Neural progenitor cell (in vitro differentiated cells): ENCODE results near the gene NFASC. TPM values are rescaled to one million over a fixed set of nuclear protein-coding genes. Genes with fewer than 3 reads are reported as not detected.

ENCODE experiments used
- DNase-seq: peaks from one replicate; pipeline ENCODE4 v3.0.0-alpha.2; 2016; ENCODE audit warnings: low spot score
- H2AFZ ChIP-seq: fragments of 200-600 bp; sonication (generic); replicated peaks from 2 replicates; pipeline ENCODE4 v1.6.1; 2016; ENCODE audit warnings: antibody characterized with exemption
- H3F3A ChIP-seq: fragments of 200-600 bp; sonication (generic); 2 replicates; pipeline ENCODE4 v1.6.1; 2016; ENCODE audit warnings: antibody characterized with exemption, low read depth
- H3K27ac ChIP-seq: fragments of 200-600 bp; sonication (generic); 2 replicates; pipeline ENCODE4 v1.5.1; 2016; ENCODE audit warnings: mild to moderate bottlenecking
- H3K27me3 ChIP-seq: fragments of 200-600 bp; sonication (generic); 2 replicates; pipeline ENCODE4 v1.6.1; 2016; ENCODE audit warnings: mild to moderate bottlenecking, moderate library complexity
- H3K36me3 ChIP-seq: fragments of 200-600 bp; sonication (generic); 2 replicates; pipeline ENCODE4 v1.5.1; 2016
- H3K4me1 ChIP-seq: fragments of 200-600 bp; sonication (generic); 2 replicates; pipeline ENCODE4 v1.6.1; 2016; ENCODE audit warnings: mixed run types
- H3K4me2 ChIP-seq: fragments of 200-600 bp; sonication (generic); 2 replicates; pipeline ENCODE4 v1.6.1; 2016
- H3K4me3 ChIP-seq: fragments of 200-600 bp; sonication (generic); 2 replicates; pipeline ENCODE4 v1.5.1; 2016
- H3K79me2 ChIP-seq: fragments of 200-600 bp; sonication (generic); 2 replicates; pipeline ENCODE4 v1.6.1; 2016; ENCODE audit warnings: low read depth
- H3K9ac ChIP-seq: fragments of 200-600 bp; sonication (generic); 2 replicates; pipeline ENCODE4 v1.6.1; 2016
- H3K9me3 ChIP-seq: fragments of 200-600 bp; sonication (generic); 2 replicates; pipeline ENCODE4 v1.5.1; 2016; ENCODE audit warnings: low read depth
- H4K20me1 ChIP-seq: fragments of 200-600 bp; sonication (generic); 2 replicates; pipeline ENCODE4 v1.6.1; 2016; ENCODE audit warnings: low read depth
- H3K27ac Mint-ChIP-seq: 3 replicates; pipeline ENCODE4 v1.8.0; 2021; ENCODE audit warnings: mixed read lengths
- H3K27me3 Mint-ChIP-seq: 2 replicates; pipeline ENCODE4 v1.8.0; 2022; ENCODE audit warnings: low read depth, mild to moderate bottlenecking, inconsistent platforms, moderate library complexity, mixed read lengths; ENCODE audit not compliant: insufficient read depth
- H3K36me3 Mint-ChIP-seq: 3 replicates; pipeline ENCODE4 v1.8.0; 2021; ENCODE audit warnings: mixed read lengths
- H3K4me1 Mint-ChIP-seq: 3 replicates; pipeline ENCODE4 v1.8.0; 2021; ENCODE audit warnings: mixed read lengths
- H3K4me3 Mint-ChIP-seq: 3 replicates; pipeline ENCODE4 v1.8.0; 2021; ENCODE audit warnings: mild to moderate bottlenecking, moderate library complexity, mixed read lengths
- H3K9me3 Mint-ChIP-seq: 3 replicates; pipeline ENCODE4 v1.8.0; 2020; ENCODE audit warnings: mixed read lengths
- EZH2 ChIP-seq: fragments of 200-600 bp; sonication (generic); IDR thresholded peaks from 2 replicates; pipeline ENCODE4 v1.6.1; 2017; ENCODE audit warnings: antibody characterized with exemption, mild to moderate bottlenecking, moderate library complexity
- EZH2phosphoT487 ChIP-seq: fragments of 200-600 bp; sonication (generic); IDR thresholded peaks from 2 replicates; pipeline ENCODE4 v1.6.1; 2017; ENCODE audit warnings: antibody characterized with exemption
- total RNA-seq: library from RNA; depleted of rRNA; stranded (reverse); fragments of >200 nt; gene quantifications from 2 replicates; pipeline ENCODE4 v1.2.3, GENCODE V29; 2015; ENCODE audit warnings: low replicate concordance
- TF ChIP-seq, protein P1 (sequence below): fragments of 200-600 bp; sonication (generic); IDR thresholded peaks from 2 replicates; pipeline ENCODE4 v1.5.1; 2017; ENCODE audit warnings: antibody characterized with exemption, mild to moderate bottlenecking

Gene NFASC
- total RNA-seq, 1 donor from 2014 or later, result 2.5 TPM

GRCh38 chr1:204950353-204951001 is 79.8 kb downstream of the NFASC start:
- H3K27me3 ChIP-seq, result no peaks in the 10 kb centered on the region
- H3K4me2 ChIP-seq, result no peak overlapping the region
- no peak for TF ChIP-seq EZH2phosphoT487
- TF ChIP-seq, protein P1, sequence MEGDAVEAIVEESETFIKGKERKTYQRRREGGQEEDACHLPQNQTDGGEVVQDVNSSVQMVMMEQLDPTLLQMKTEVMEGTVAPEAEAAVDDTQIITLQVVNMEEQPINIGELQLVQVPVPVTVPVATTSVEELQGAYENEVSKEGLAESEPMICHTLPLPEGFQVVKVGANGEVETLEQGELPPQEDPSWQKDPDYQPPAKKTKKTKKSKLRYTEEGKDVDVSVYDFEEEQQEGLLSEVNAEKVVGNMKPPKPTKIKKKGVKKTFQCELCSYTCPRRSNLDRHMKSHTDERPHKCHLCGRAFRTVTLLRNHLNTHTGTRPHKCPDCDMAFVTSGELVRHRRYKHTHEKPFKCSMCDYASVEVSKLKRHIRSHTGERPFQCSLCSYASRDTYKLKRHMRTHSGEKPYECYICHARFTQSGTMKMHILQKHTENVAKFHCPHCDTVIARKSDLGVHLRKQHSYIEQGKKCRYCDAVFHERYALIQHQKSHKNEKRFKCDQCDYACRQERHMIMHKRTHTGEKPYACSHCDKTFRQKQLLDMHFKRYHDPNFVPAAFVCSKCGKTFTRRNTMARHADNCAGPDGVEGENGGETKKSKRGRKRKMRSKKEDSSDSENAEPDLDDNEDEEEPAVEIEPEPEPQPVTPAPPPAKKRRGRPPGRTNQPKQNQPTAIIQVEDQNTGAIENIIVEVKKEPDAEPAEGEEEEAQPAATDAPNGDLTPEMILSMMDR, result no peak
- TF ChIP-seq EZH2, result no peak
- no peak overlapping the region for H3K4me3 Mint-ChIP-seq
- no peaks in the 10 kb centered on the region for H3K36me3 Mint-ChIP-seq
- peak overlapping the region; percentile 7 for H3K27ac Mint-ChIP-seq
- no peaks in the 10 kb centered on the region for H3K36me3 ChIP-seq
- no peak overlapping the region for H2AFZ ChIP-seq
- H3K4me1 ChIP-seq, result peaks cover 18% of the 10 kb centered on the region
- H3K9ac ChIP-seq, result no peak overlapping the region
- no peak overlapping the region for H3K27ac ChIP-seq
- no peaks in the 10 kb centered on the region for H4K20me1 ChIP-seq
- H3F3A ChIP-seq, result no peaks in the 10 kb centered on the region
- H3K4me3 ChIP-seq, result no peak overlapping the region
- H3K4me1 Mint-ChIP-seq, result peaks cover 31% of the 10 kb centered on the region
- DNase-seq, result peak; percentile 23
- no peaks in the 10 kb centered on the region for H3K9me3 Mint-ChIP-seq
- no peaks in the 10 kb centered on the region for H3K79me2 ChIP-seq
- peaks cover 6% of the 10 kb centered on the region for H3K27me3 Mint-ChIP-seq
- H3K9me3 ChIP-seq, result no peaks in the 10 kb centered on the region

DNA sequence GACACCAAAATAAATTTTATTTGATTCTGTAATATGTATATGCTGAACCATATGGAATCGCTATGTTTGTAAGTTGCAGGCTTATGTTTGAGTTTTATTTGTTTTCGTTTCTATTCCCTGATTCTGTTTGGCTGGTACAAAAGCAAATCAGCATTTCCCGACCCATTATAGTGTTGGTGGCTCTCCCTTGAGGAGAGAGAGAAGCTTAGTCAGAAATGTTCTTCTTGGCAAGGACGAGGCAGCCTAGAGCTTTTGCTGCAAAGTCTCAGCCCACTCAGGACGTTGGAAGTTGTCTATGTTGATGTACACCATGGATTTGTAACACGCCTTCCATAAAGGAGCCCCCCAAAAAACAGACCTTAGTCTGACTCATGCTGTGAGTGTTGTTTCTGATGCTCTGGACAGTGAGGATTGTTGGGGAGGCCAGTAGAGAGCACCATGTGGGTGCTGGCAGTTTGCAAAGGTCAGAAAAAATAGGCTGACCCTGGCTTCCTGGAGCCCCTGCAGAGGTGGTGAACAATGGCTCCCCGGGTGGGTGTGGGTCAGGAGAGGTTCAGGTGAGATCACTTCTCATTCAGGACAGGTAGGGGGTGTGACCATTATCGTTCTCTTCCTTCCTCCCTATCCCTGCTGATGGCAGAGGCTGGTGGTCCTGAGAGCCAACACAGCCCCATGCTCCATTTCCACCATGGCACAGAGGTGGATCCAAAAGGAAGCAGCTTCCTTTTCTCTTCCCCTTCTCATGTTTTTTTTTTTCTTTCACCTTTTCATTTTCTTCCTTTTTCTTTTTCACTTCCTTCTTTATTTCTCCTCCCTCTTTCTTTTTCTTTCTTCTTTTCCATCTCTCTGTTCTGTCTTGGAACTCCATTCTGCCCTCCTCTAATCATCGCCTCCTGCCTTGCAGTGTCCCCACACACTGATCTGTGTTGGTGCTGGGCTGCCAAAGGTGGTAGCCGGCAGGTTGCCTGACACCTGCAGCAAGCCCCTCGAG is 88.0 kb downstream of the NFASC start:
- peak overlapping the region; percentile 69 for H3K27ac Mint-ChIP-seq
- Histone ChIP-seq H3K36me3 (no peaks in the 10 kb centered on the region), H3F3A (no peaks in the 10 kb centered on the region), H3K27me3 (no peaks in the 10 kb centered on the region), H3K27ac (no peak overlapping the region), H3K4me3 (no peak overlapping the region), H3K4me2 (no peak overlapping the region), H2AFZ (no peak overlapping the region), H3K9me3 (no peaks in the 10 kb centered on the region), H3K79me2 (no peaks in the 10 kb centered on the region), H4K20me1 (no peaks in the 10 kb centered on the region), H3K9ac (no peak overlapping the region), H3K4me1 (peaks cover 6% of the 10 kb centered on the region)
- TF ChIP-seq, protein P1, result no peak
- TF ChIP-seq EZH2 (no peak), EZH2phosphoT487 (no peak)
- H3K4me1 Mint-ChIP-seq, result no peaks in the 10 kb centered on the region
- no peaks in the 10 kb centered on the region for H3K36me3 Mint-ChIP-seq
- no peak overlapping the region for H3K4me3 Mint-ChIP-seq
- no peaks in the 10 kb centered on the region for H3K9me3 Mint-ChIP-seq
- peaks cover 9% of the 10 kb centered on the region for H3K27me3 Mint-ChIP-seq
- no peak for DNase-seq

DNA sequence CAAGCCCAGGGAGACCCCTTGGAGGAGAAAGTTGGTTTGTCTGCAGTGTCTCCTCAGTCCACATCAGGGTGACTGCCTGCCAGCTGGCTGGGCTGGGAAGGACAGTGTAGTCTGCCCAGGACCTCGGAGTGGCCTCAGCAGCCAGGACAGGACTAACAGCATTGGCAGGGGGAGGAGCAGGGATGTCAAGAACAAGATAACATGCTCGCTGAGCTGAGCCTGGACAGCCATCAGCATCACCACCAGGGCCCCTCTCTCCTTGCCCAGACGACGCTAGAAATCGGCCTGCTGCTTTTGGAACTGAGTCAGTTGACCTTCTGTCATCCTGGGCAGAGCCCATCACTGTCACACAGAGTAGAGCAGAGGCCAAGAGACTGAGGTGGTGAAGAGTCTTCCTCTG is 88.7 kb downstream of the NFASC start:
- H3K79me2 ChIP-seq, result no peaks in the 10 kb centered on the region
- H3K4me1 ChIP-seq, result peaks cover 6% of the 10 kb centered on the region
- no peaks in the 10 kb centered on the region for H4K20me1 ChIP-seq
- no peak overlapping the region for H3K4me3 ChIP-seq
- H3K36me3 ChIP-seq, result no peaks in the 10 kb centered on the region
- Mint-ChIP-seq H3K9me3 (no peaks in the 10 kb centered on the region), H3K27me3 (peaks cover 9% of the 10 kb centered on the region), H3K4me1 (no peaks in the 10 kb centered on the region), H3K36me3 (no peaks in the 10 kb centered on the region), H3K27ac (no peak overlapping the region), H3K4me3 (no peak overlapping the region)
- no peaks in the 10 kb centered on the region for H3K27me3 ChIP-seq
- no peak overlapping the region for H3K9ac ChIP-seq
- no peak overlapping the region for H3K4me2 ChIP-seq
- H3K9me3 ChIP-seq, result no peaks in the 10 kb centered on the region
- DNase-seq, result no peak
- H3K27ac ChIP-seq, result no peak overlapping the region
- no peak overlapping the region for H2AFZ ChIP-seq
- TF ChIP-seq EZH2phosphoT487 (no peak), EZH2 (no peak)
- TF ChIP-seq, protein P1, result no peak
- H3F3A ChIP-seq, result no peaks in the 10 kb centered on the region
